Testis (tissue), 2 donors: ENCODE measurements around the gene KLHL42.

ENCODE experiments used
- POLR2A ChIP-seq: fragments of 450-650 bp; IDR thresholded peaks from one replicate; pipeline ENCODE4 v1.6.1; 2017; ENCODE audit warnings: antibody characterized with exemption, mild to moderate bottlenecking, moderate library complexity
- TF ChIP-seq, protein P1 (sequence below), 3 experiments: fragments of 450-650 bp in 2 of 3; fragments of 200-600 bp in 1 of 3; sonication (generic) in 1 of 3; IDR thresholded peaks; one replicate each; pipeline ENCODE4 v1.5.1; 2016 to 2019; ENCODE audit warnings: antibody characterized with exemption in 3 of 3, mild to moderate bottlenecking in 2 of 3, moderate library complexity in 1 of 3

DNA sequence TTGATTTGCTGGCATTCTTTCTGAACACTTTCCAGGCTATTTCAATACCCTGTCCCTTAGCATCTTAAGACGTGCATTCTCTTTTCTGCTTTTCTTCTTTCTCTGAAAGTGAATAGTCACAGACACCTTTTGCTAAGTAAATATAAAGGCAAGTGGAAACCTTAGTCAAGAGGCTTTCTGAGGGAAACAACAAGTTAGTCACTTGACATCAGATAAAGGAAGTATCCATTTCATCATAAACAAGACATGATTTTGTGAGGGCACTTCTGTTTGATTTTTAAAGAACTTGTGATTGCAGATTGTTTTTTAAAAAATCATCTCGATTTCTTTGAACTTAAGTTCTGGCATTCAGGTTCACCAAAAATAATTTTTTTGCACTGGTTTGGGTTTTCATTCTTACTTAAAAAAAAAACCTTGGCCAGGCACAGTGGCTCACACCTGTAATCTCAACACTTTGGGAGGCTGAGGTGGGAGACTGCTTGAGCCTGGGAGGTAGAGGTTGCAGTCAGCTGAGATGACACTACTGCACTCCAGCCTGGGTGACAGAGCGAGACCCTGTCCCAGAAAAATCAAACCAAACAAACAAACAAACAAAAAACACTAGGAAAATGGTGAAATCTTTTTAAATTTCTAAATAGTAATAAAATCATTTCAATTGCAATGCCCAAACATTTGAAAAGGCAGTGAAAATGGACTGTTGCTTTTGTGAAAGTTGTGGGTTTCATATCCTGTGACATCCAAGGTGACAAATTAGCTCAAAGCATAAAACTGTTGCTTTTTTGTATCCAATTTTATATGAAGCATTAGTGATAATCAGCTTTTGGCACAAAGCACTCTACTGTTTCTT lies 8.3 kb upstream of the KLHL42 start:
- TF ChIP-seq, protein P1, sequence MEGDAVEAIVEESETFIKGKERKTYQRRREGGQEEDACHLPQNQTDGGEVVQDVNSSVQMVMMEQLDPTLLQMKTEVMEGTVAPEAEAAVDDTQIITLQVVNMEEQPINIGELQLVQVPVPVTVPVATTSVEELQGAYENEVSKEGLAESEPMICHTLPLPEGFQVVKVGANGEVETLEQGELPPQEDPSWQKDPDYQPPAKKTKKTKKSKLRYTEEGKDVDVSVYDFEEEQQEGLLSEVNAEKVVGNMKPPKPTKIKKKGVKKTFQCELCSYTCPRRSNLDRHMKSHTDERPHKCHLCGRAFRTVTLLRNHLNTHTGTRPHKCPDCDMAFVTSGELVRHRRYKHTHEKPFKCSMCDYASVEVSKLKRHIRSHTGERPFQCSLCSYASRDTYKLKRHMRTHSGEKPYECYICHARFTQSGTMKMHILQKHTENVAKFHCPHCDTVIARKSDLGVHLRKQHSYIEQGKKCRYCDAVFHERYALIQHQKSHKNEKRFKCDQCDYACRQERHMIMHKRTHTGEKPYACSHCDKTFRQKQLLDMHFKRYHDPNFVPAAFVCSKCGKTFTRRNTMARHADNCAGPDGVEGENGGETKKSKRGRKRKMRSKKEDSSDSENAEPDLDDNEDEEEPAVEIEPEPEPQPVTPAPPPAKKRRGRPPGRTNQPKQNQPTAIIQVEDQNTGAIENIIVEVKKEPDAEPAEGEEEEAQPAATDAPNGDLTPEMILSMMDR (IDR thresholded peaks at IDR 0.05) = no peak
- no peak for TF ChIP-seq POLR2A
